Esophagus (tissue), 2 donors: ENCODE measurements around the gene OR6C68. TPM values are rescaled to one million over a fixed set of nuclear protein-coding genes. Genes with fewer than 3 reads are reported as not detected.
"Not testable (repeated sequence)": the region's sequence is repeated elsewhere in the genome, so short reads cannot be mapped to it uniquely, and the experiment has no call there.

Experiments used
- H3K27ac ChIP-seq, 2 donors: one replicate each; pipeline ENCODE4 v1.5.1; 2013; ENCODE audit warnings: low read depth in 2 of 2, mild to moderate bottlenecking in 2 of 2, inconsistent platforms in 1 of 2, low read length in 1 of 2, moderate library complexity in 1 of 2
- H3K27me3 ChIP-seq, 2 donors: one replicate each; pipeline ENCODE4 v1.6.1; 2013; ENCODE audit warnings: low read length in 2 of 2, control low read depth in 1 of 2, mild to moderate bottlenecking in 1 of 2; ENCODE audit not compliant: insufficient read depth in 2 of 2, control insufficient read depth in 1 of 2
- H3K36me3 ChIP-seq, 2 donors: one replicate each; pipeline ENCODE4 v1.6.1; 2013; ENCODE audit warnings: low read length in 1 of 2; ENCODE audit not compliant: control insufficient read depth in 2 of 2, insufficient read depth in 2 of 2
- H3K4me1 ChIP-seq, 2 donors: one replicate each; pipeline ENCODE4 v1.6.1; 2013; ENCODE audit warnings: low read length in 1 of 2; ENCODE audit not compliant: control insufficient read depth in 2 of 2, insufficient read depth in 2 of 2
- H3K4me3 ChIP-seq, 2 donors: one replicate each; pipeline ENCODE4 v1.5.1; 2013; ENCODE audit warnings: low read length in 2 of 2, mild to moderate bottlenecking in 2 of 2, low read depth in 1 of 2, moderate library complexity in 1 of 2
- H3K9me3 ChIP-seq, 2 donors: one replicate each; pipeline ENCODE4 v1.6.1; 2013; ENCODE audit warnings: mild to moderate bottlenecking in 2 of 2, low read depth in 1 of 2, low read length in 1 of 2, moderate library complexity in 1 of 2; ENCODE audit not compliant: control insufficient read depth in 2 of 2, insufficient read depth in 1 of 2
- WGBS, 2 donors: extraction: QIAGEN DNeasy Blood & Tissue Kit; methylation state at CpG; one replicate each; pipeline ENCODE4 v1.1.7; 2013; 5-methylcytosine and 5-hydroxymethylcytosine counted together
- polyA plus RNA-seq, 2 donors: library from polyadenylated mRNA; stranded (reverse); fragments of 200-250 nt; gene quantifications; one replicate each; pipeline ENCODE4 v1.2.3, GENCODE V29; 2013
- donor health status: healthy with polysubstance abuse.
- donor health status: Bipolar disorder and iron deficiency.

OR6C68 gene
- polyA plus RNA-seq, 2 donors: not detected

DNA sequence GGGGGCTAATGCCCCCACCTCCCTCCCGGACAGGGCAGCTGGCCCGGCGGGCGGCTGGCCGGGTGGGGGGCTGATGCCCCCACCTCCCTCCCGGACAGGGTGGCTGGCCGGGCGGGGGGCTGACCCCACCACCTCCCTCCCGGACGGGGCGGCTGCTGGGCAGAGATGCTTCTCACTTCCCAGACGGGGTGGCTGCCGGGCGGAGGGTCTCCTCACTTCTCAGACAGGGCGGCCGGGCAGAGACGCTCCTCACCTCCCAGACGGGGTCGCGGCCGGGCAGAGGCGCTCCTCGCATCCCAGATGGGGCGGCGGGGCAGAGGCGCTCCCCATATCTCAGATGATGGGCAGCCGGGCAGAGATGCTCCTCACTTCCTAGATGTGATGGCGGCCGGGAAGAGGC is 13.0 kb upstream of the OR6C68 start:
- not testable (repeated sequence) for H3K27ac ChIP-seq, H3K9me3 ChIP-seq, H3K4me1 ChIP-seq, H3K4me3 ChIP-seq, H3K36me3 ChIP-seq, H3K27me3 ChIP-seq
- 95% methylated on average over 10 to 29 of the region's 29 CpGs for WGBS, 2 donors

GRCh38 chr12:55484284-55484683 is 7.9 kb upstream of the OR6C68 start:
- H3K27me3 ChIP-seq, H3K4me3 ChIP-seq, H3K27ac ChIP-seq, H3K9me3 ChIP-seq, H3K36me3 ChIP-seq, H3K4me1 ChIP-seq: not testable (repeated sequence)
- 72 to 76% methylated on average over 12 to 13 of the region's 13 CpGs for WGBS, 2 donors

GRCh38 chr12:55495490-55495889 is 3.3 kb downstream of the OR6C68 start:
- H3K4me1 ChIP-seq: no peaks in the 10 kb centered on the region
- no peak overlapping the region for H3K27ac ChIP-seq
- H3K27me3 ChIP-seq: no peaks in the 10 kb centered on the region
- H3K9me3 ChIP-seq: no peaks in the 10 kb centered on the region
- WGBS, 2 donors: 62 to 73% methylated on average over 5 of the region's 5 CpGs
- H3K4me3 ChIP-seq: no peak overlapping the region
- H3K36me3 ChIP-seq: no peaks in the 10 kb centered on the region

- H3K4me1 ChIP-seq: no peaks in the 10 kb centered on the region
- no peaks in the 10 kb centered on the region for H3K27me3 ChIP-seq
- WGBS, 2 donors: 72 to 80% methylated on average over 4 of the region's 4 CpGs
- no peaks in the 10 kb centered on the region for H3K9me3 ChIP-seq
- H3K27ac ChIP-seq: no peak overlapping the region
- no peaks in the 10 kb centered on the region for H3K36me3 ChIP-seq
- H3K4me3 ChIP-seq: no peak overlapping the region
Observed at GRCh38 chr12:55499231-55499630, 7.1 kb downstream of the OR6C68 start.

DNA sequence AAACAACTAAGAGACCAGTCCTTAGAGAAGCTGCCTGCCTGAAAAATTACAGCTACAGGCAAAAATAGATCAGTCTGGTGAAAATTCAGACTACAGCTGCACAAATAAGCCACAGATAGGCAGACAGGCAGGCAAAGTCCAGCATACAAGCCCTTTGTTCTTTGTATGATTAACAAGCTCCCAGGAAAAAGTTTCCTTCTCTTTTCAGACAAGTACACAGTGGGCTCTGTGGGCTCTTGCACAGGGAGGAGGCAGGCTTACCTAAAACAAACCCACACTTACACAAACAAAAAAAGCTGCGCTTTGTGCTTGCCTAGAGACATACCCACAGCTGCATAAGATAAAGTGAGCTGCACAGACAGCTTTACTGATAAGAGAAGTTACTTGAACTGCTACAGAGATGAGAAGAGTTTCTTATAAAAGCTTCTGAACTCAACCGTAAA is 7.7 kb downstream of the OR6C68 start:
- no peaks in the 10 kb centered on the region for H3K9me3 ChIP-seq
- H3K4me1 ChIP-seq: no peaks in the 10 kb centered on the region
- no peak overlapping the region for H3K4me3 ChIP-seq
- WGBS, 2 donors: 9 to 14% methylated on average over 2 of the region's 2 CpGs
- no peaks in the 10 kb centered on the region for H3K27me3 ChIP-seq
- no peak overlapping the region for H3K27ac ChIP-seq
- H3K36me3 ChIP-seq: no peaks in the 10 kb centered on the region

DNA sequence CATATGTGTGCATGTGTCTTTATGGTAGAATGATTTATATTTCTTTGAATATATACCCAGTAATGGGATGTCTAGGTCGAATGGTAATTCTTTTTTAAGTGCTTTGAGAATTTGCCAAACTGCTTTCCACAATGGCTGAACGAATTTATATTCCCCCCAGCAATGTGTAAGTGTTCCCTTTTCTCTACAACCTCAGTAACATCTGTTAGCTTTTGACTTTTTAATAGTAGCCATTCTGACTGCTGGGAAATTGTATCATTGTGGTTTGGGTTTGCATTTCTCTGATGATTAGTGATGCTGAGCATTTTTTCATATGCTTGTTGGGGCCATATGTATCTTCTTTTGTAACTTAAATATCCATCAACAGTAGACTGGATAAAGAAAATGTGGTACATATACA is 9.4 kb downstream of the OR6C68 start:
- Histone ChIP-seq H3K27me3 (no peaks in the 10 kb centered on the region), H3K4me1 (no peaks in the 10 kb centered on the region), H3K27ac (no peak overlapping the region), H3K9me3 (no peaks in the 10 kb centered on the region), H3K4me3 (no peak overlapping the region), H3K36me3 (no peaks in the 10 kb centered on the region)
- 20 to 24% methylated on average over 2 of the region's 2 CpGs for WGBS, 2 donors

DNA sequence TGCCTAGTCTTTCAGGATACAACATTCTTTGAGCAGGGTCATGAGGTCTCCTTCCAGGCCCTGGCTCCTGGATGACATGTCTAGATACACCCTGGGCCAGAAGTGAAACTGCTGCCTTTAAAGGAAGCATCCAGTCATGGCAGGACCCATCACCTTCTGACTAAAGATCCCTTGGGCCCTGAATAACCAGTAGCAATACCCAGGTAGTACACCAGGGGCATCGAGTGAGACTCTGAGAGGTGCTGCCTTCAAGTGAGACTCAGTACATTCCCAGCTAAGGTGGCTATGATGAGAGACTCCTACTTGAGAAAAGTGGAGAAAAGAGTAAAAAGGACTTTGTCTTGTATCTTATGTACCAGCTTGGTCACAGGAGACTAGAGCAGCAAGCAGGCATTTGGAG is 23.5 kb downstream of the OR6C68 start:
- H3K27ac ChIP-seq: no peak overlapping the region
- no peaks in the 10 kb centered on the region for H3K36me3 ChIP-seq
- WGBS, 2 donors: 67 to 81% methylated on average over 1 of the region's 1 CpG
- H3K4me3 ChIP-seq: no peak overlapping the region
- peaks cover 0 to 2% of the 10 kb centered on the region in 2 donors for H3K27me3 ChIP-seq
- H3K4me1 ChIP-seq: no peaks in the 10 kb centered on the region
- H3K9me3 ChIP-seq: no peaks in the 10 kb centered on the region

- no peaks in the 10 kb centered on the region for H3K9me3 ChIP-seq
- no peak overlapping the region for H3K4me3 ChIP-seq
- H3K36me3 ChIP-seq: no peaks in the 10 kb centered on the region
- H3K27ac ChIP-seq: no peak overlapping the region
- peaks cover 0 to 2% of the 10 kb centered on the region in 2 donors for H3K27me3 ChIP-seq
- H3K4me1 ChIP-seq: no peaks in the 10 kb centered on the region
Observed at GRCh38 chr12:55516391-55516790, 24.2 kb downstream of the OR6C68 start.

Other genes starting within 250 kb of the OR6C68 start
- not detected for gene OR6C74, start 247.8 kb upstream of the OR6C68 start, polyA plus RNA-seq
- not detected for gene OR6C6, start 195.8 kb upstream of the OR6C68 start, polyA plus RNA-seq
- gene OR6C1, start 178.0 kb upstream of the OR6C68 start, polyA plus RNA-seq: not detected
- gene OR6C3, start 161.6 kb upstream of the OR6C68 start, polyA plus RNA-seq: not detected
- gene OR6C75, start 129.4 kb upstream of the OR6C68 start, polyA plus RNA-seq: not detected
- not detected for gene OR6C65, start 91.8 kb upstream of the OR6C68 start, polyA plus RNA-seq
- gene OR6C76, start 66.1 kb upstream of the OR6C68 start, polyA plus RNA-seq: not detected
- under 1 TPM in 1 of 2 donors, not detected in 1; 0.02 TPM for gene OR6C2, start 48.3 kb upstream of the OR6C68 start, polyA plus RNA-seq
- not detected for gene OR6C70, start 22.2 kb upstream of the OR6C68 start, polyA plus RNA-seq
- gene OR6C4, start 57.2 kb downstream of the OR6C68 start, polyA plus RNA-seq: not detected
- gene OR2AP1, start 80.1 kb downstream of the OR6C68 start, polyA plus RNA-seq: not detected
- not detected for gene OR10P1, start 144.5 kb downstream of the OR6C68 start, polyA plus RNA-seq
- gene ITGA7, start 215.5 kb downstream of the OR6C68 start, polyA plus RNA-seq: 10 to 100 TPM; 15.3 to 24.6 TPM
- 100 to 1,000 TPM; 269 to 326 TPM for gene BLOC1S1, start 223.7 kb downstream of the OR6C68 start, polyA plus RNA-seq
- gene RDH5, start 228.0 kb downstream of the OR6C68 start, polyA plus RNA-seq: 10 to 100 TPM in 1 of 2 donors, 1 to 10 TPM in 1; 3.3 to 12.7 TPM
- gene CD63, start 236.6 kb downstream of the OR6C68 start, polyA plus RNA-seq: 100 to 1,000 TPM; 334 to 463 TPM